Left renal pelvis (tissue), 4 donors: ENCODE data around the gene ABO. TPM values are rescaled to one million over a fixed set of nuclear protein-coding genes. Genes with fewer than 3 reads are reported as not detected.
"Not testable (repeated sequence)": the region's sequence is repeated elsewhere in the genome, so short reads cannot be mapped to it uniquely, and the experiment has no call there.

Source experiments
- DNase-seq, 4 donors: peaks; one replicate each; pipeline ENCODE4 v3.0.0-alpha.2; 2013; ENCODE audit warnings: low read depth in 4 of 4, low spot score in 3 of 4
- polyA plus RNA-seq, 4 donors: library from polyadenylated mRNA; unstranded; fragments of 120-200 nt; gene quantifications; one replicate each; pipeline ENCODE4 v1.2.1, GENCODE V29; 2013; ENCODE audit not compliant: insufficient read length in 4 of 4

Gene ABO
- polyA plus RNA-seq, 4 donors = 3.0 to 29.2 (median 15.2) TPM

- DNase-seq = not testable (repeated sequence)
These were observed 66.7 kb downstream of the ABO start for GRCh38 chr9:133208171-133208879.

- no peak for DNase-seq
These were observed 67.3 kb downstream of the ABO start for GRCh38 chr9:133207540-133208170.

- no peak for DNase-seq
These were observed 67.9 kb downstream of the ABO start for GRCh38 chr9:133207021-133207531.

DNA sequence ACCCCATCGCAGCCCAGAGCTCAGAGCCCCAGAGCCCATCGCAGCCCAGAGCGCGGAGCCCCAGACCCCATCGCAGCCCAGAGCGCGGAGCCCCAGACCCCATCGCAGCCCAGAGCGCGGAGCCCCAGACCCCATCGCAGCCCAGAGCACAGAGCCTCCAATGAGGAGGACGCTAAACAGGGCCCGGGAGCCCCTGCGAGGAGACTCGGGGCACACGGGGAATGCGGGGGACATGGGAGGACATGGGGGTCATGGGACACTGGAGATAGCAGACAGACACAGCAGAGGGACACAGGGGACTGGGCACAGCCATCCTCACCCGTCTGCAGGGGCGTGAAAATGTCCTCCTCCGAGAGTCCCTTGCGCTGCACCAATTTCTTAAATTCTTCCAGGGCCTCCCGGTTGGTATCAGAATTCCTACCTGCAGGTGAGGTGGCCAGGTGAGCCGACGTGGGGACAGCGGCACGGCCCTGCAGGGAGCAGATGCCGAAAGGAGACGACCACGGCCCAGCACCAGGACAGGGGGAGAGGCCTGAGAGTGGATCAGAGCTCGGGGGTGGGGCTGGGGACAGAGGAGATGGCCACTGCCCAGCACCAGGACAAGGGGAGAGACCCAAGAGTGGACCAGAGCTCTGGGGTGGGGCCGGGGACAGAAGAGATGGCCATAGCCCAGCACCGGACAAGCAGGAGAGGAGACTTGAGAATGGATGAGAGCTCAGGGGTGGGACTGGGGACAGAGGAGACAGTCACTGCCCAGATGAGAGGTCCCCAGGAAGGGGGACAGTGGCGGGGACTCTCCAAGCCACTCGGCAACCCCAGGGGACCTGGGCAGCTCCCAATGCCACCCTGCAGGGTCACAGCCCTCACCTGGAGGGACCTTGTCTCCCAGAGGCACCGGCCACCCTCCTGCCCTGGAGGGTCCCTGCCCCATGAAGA lies 68.7 kb downstream of the ABO start:
- DNase-seq = no peak

GRCh38 chr9:133205481-133205887 lies 69.5 kb downstream of the ABO start:
- not testable (repeated sequence) for DNase-seq

Other genes starting within 250 kb of the ABO start
- gene GTF3C5, start 244.2 kb downstream of the ABO start, polyA plus RNA-seq = 10 to 100 TPM; 53.2 to 79.9 (median 64.2) TPM
- gene CEL, start 213.2 kb downstream of the ABO start, polyA plus RNA-seq = 1 to 10 TPM; 2.0 to 5.6 (median 4.8) TPM
- 10 to 100 TPM; 28.5 to 39.6 (median 33.9) TPM for gene RALGDS, start 154.0 kb downstream of the ABO start, polyA plus RNA-seq
- gene GBGT1, start 111.3 kb downstream of the ABO start, polyA plus RNA-seq = 1 to 10 TPM; 1.8 to 4.7 (median 2.4) TPM
- under 1 TPM in 2 of 4 donors, not detected in 2; 0.29 to 0.32 TPM for gene OBP2B, start 66.0 kb downstream of the ABO start, polyA plus RNA-seq
- 10 to 100 TPM; 21.1 to 36.9 (median 26.7) TPM for gene SURF6, start 61.0 kb upstream of the ABO start, polyA plus RNA-seq
- 10 to 100 TPM; 24.2 to 29.9 (median 24.8) TPM for gene MED22, start 72.9 kb upstream of the ABO start, polyA plus RNA-seq
- gene RPL7A, start 73.0 kb upstream of the ABO start, polyA plus RNA-seq = 1,000 to 10,000 TPM; 2,222 to 2,557 (median 2,398) TPM
- 10 to 100 TPM; 22.0 to 50.5 (median 38.9) TPM for gene SURF1, start 81.3 kb upstream of the ABO start, polyA plus RNA-seq
- 10 to 100 TPM; 12.4 to 25.6 (median 20.9) TPM for gene SURF2, start 81.3 kb upstream of the ABO start, polyA plus RNA-seq
- gene SURF4, start 100.9 kb upstream of the ABO start, polyA plus RNA-seq = 100 to 1,000 TPM; 159 to 184 (median 178) TPM
- gene STKLD1, start 101.2 kb upstream of the ABO start, polyA plus RNA-seq = 1 to 10 TPM; 2.9 to 6.7 (median 4.5) TPM
- gene REXO4, start 142.8 kb upstream of the ABO start, polyA plus RNA-seq = 10 to 100 TPM; 23.2 to 30.3 (median 27.7) TPM
- gene ADAMTS13, start 147.2 kb upstream of the ABO start, polyA plus RNA-seq = 10 to 100 TPM in 1 of 4 donors, 1 to 10 TPM in 3; 7.1 to 14.0 (median 7.6) TPM
- 10 to 100 TPM; 16.6 to 36.6 (median 28.5) TPM for gene CACFD1, start 184.8 kb upstream of the ABO start, polyA plus RNA-seq
- gene SLC2A6, start 203.9 kb upstream of the ABO start, polyA plus RNA-seq = 1 to 10 TPM in 3 of 4 donors, under 1 TPM in 1; 0.76 to 1.8 (median 1.5) TPM
- gene MYMK, start 249.8 kb upstream of the ABO start, polyA plus RNA-seq = under 1 TPM in 1 of 4 donors, not detected in 3; 0.22 TPM